ENCODE data around the gene HNRNPD.
"Not testable (repeated sequence)": the region's sequence is repeated elsewhere in the genome, so short reads cannot be mapped to it uniquely, and the experiment has no call there.

The HNRNPD gene

DNA sequence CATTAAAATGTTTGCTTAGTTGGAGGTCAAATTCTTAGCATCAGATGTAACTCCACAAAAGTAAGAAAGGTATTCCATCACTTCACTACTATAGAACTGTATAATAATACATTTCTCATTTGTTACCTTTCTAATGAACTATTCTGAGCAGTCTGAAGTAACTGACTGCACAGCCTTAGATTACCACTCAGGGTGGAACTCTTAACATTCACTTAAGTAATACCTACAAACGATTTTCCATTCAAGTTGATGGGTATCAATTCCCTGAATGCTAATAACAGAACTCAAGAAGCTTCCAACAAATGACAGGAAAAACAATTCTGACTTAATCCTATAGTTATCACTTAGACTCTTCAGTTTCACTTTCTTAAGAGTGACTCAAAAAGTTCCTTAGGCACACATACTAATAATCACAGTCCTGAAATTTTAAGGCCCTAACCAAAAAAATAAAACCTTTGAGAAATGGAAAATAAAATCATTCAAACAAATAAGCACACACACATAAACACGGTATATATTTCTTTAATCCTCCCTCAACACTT lies 20.9 kb downstream of the HNRNPD start:
- Histone ChIP-seq H3K18ac (ENCODE audit: low read length) (no peak overlapping the region), H3K9ac (ENCODE audit: low read length) (no peak overlapping the region), H2AK5ac (ENCODE audit: low read length) (no peak overlapping the region), H3K27ac (ENCODE audit: low read depth, low read length) (no peak overlapping the region), H4K8ac (ENCODE audit: low read depth, low read length) (no peak overlapping the region), H3K27me3 (ENCODE audit: insufficient read depth, low read length, poor library complexity) (no peaks in the 10 kb centered on the region), H3K79me2 (ENCODE audit: control insufficient read depth, insufficient read depth, low read length) (peaks cover 18% of the 10 kb centered on the region), H2BK5ac (ENCODE audit: low read length) (no peak overlapping the region), H2BK15ac (replicated peaks; ENCODE audit: low read depth) (no peak overlapping the region), H3K23ac (ENCODE audit: low read length) (no peak overlapping the region), H2BK120ac (ENCODE audit: low read depth, low read length) (no peak overlapping the region), H3K4me2 (ENCODE audit: low read length) (no peak overlapping the region), H3K79me1 (ENCODE audit: low read length) (peaks cover 8% of the 10 kb centered on the region), H4K5ac (ENCODE audit: low read length) (no peak overlapping the region), H3K56ac (ENCODE audit: low read length) (no peak overlapping the region), H3K36me3 (ENCODE audit: control insufficient read depth, insufficient read depth, low read length) (peaks cover 10% of the 10 kb centered on the region), H3K4me3 (ENCODE audit: low read length) (no peak overlapping the region), H3K4me1 (ENCODE audit: control insufficient read depth, low read depth, low read length) (no peaks in the 10 kb centered on the region), H3K4ac (ENCODE audit: low read depth, low read length) (no peak overlapping the region)
- no CpG with 5 or more reads among the region's 2 CpGs for WGBS (ENCODE audit: extremely low coverage, insufficient coverage, low lambda C conversion rate)
- no peak for DNase-seq

DNA sequence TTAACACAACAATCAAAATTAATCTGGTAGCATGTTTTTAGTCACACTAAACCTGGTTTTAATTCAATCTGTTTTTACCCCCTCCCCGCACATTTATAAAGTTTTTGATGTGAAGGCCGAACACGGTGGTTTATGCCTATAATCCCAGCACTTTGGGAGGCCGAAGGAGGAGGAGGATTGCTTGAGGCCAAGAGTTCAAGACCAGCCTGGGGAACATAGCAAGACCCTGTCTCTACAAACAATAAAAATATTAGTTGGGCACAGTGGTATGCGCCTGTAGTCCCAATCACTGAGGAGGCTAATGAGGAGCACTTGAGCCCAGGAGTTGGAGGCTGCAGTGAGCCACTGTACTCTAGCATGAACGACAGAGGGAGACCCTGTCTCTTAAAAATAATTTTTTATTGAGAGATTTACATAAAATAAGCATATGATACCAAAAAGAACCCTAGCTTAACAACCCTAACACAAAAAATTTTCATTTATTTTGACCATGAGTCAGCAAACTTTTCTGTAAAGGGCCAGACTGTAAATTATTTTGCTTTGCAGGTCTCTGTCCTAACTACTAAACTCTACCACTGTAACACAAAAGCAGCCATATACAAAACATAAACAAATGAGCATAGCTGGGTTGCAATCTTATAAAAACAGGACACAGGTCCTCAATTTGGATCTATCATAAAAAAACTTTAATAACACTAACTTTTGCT lies 21.5 kb downstream of the HNRNPD start:
- Histone ChIP-seq H3K4me3 (ENCODE audit: low read length) (no peak overlapping the region), H4K5ac (ENCODE audit: low read length) (no peak overlapping the region), H3K27me3 (ENCODE audit: insufficient read depth, low read length, poor library complexity) (no peaks in the 10 kb centered on the region), H3K36me3 (ENCODE audit: control insufficient read depth, insufficient read depth, low read length) (peaks cover 10% of the 10 kb centered on the region), H3K4me2 (ENCODE audit: low read length) (no peak overlapping the region), H3K79me1 (ENCODE audit: low read length) (peaks cover 8% of the 10 kb centered on the region), H3K79me2 (ENCODE audit: control insufficient read depth, insufficient read depth, low read length) (peaks cover 13% of the 10 kb centered on the region), H4K8ac (ENCODE audit: low read depth, low read length) (no peak overlapping the region), H2BK120ac (ENCODE audit: low read depth, low read length) (no peak overlapping the region), H3K9ac (ENCODE audit: low read length) (no peak overlapping the region), H2AK5ac (ENCODE audit: low read length) (no peak overlapping the region), H3K27ac (ENCODE audit: low read depth, low read length) (no peak overlapping the region), H2BK5ac (ENCODE audit: low read length) (no peak overlapping the region), H3K23ac (ENCODE audit: low read length) (no peak overlapping the region), H2BK15ac (replicated peaks; ENCODE audit: low read depth) (no peak overlapping the region), H3K4ac (ENCODE audit: low read depth, low read length) (no peak overlapping the region), H3K18ac (ENCODE audit: low read length) (no peak overlapping the region), H3K4me1 (ENCODE audit: control insufficient read depth, low read depth, low read length) (no peaks in the 10 kb centered on the region), H3K56ac (ENCODE audit: low read length) (no peak overlapping the region)
- no peak for DNase-seq
- WGBS (ENCODE audit: extremely low coverage, insufficient coverage, low lambda C conversion rate) = no CpG with 5 or more reads among the region's 6 CpGs

DNA sequence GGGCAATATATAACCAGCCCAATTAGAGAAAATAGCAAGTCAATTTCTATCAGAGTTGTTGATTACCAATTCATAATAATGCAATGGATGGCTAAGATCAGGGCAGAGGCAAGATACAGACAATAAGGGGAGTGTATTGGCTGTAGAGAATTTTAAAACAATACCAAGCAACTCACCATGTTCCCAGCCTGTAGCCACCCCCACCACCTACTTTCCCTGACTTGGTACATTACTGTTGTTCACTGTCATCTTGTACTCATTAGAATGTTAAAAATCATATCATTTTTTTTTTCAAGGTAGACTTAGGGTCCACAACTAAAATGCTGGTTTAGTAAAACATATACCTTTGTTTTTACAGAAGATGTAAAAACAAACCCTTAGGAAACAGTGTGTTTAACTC lies 27.7 kb downstream of the HNRNPD start:
- no peak overlapping the region for H2BK15ac ChIP-seq (replicated peaks; ENCODE audit: low read depth)
- no peak overlapping the region for H3K4me2 ChIP-seq (ENCODE audit: low read length)
- no peak overlapping the region for H3K4ac ChIP-seq (ENCODE audit: low read depth, low read length)
- no peak for DNase-seq
- H3K79me1 ChIP-seq (ENCODE audit: low read length) = peaks cover 1% of the 10 kb centered on the region
- no peak overlapping the region for H2BK5ac ChIP-seq (ENCODE audit: low read length)
- H3K9ac ChIP-seq (ENCODE audit: low read length) = no peak overlapping the region
- H3K4me1 ChIP-seq (ENCODE audit: control insufficient read depth, low read depth, low read length) = no peaks in the 10 kb centered on the region
- H2AK5ac ChIP-seq (ENCODE audit: low read length) = no peak overlapping the region
- no peak overlapping the region for H3K4me3 ChIP-seq (ENCODE audit: low read length)
- H3K23ac ChIP-seq (ENCODE audit: low read length) = no peak overlapping the region
- H4K8ac ChIP-seq (ENCODE audit: low read depth, low read length) = no peak overlapping the region
- H3K18ac ChIP-seq (ENCODE audit: low read length) = no peak overlapping the region
- H3K79me2 ChIP-seq (ENCODE audit: control insufficient read depth, insufficient read depth, low read length) = no peaks in the 10 kb centered on the region
- H3K56ac ChIP-seq (ENCODE audit: low read length) = no peak overlapping the region
- no peaks in the 10 kb centered on the region for H3K27me3 ChIP-seq (ENCODE audit: insufficient read depth, low read length, poor library complexity)
- no peak overlapping the region for H3K27ac ChIP-seq (ENCODE audit: low read depth, low read length)
- no peak overlapping the region for H2BK120ac ChIP-seq (ENCODE audit: low read depth, low read length)
- no peaks in the 10 kb centered on the region for H3K36me3 ChIP-seq (ENCODE audit: control insufficient read depth, insufficient read depth, low read length)
- no peak overlapping the region for H4K5ac ChIP-seq (ENCODE audit: low read length)

- Histone ChIP-seq H3K27ac (ENCODE audit: low read depth, low read length) (no peak overlapping the region), H3K4me3 (ENCODE audit: low read length) (no peak overlapping the region), H2BK15ac (replicated peaks; ENCODE audit: low read depth) (no peak overlapping the region), H3K23ac (ENCODE audit: low read length) (no peak overlapping the region), H3K4ac (ENCODE audit: low read depth, low read length) (no peak overlapping the region), H2BK5ac (ENCODE audit: low read length) (no peak overlapping the region), H3K4me1 (ENCODE audit: control insufficient read depth, low read depth, low read length) (no peaks in the 10 kb centered on the region), H3K4me2 (ENCODE audit: low read length) (no peak overlapping the region), H2BK120ac (ENCODE audit: low read depth, low read length) (no peak overlapping the region), H3K36me3 (ENCODE audit: control insufficient read depth, insufficient read depth, low read length) (no peaks in the 10 kb centered on the region), H4K5ac (ENCODE audit: low read length) (no peak overlapping the region), H2AK5ac (ENCODE audit: low read length) (no peak overlapping the region), H3K79me2 (ENCODE audit: control insufficient read depth, insufficient read depth, low read length) (no peaks in the 10 kb centered on the region), H3K79me1 (ENCODE audit: low read length) (no peaks in the 10 kb centered on the region), H3K27me3 (ENCODE audit: insufficient read depth, low read length, poor library complexity) (no peaks in the 10 kb centered on the region), H3K56ac (ENCODE audit: low read length) (no peak overlapping the region), H4K8ac (ENCODE audit: low read depth, low read length) (no peak overlapping the region), H3K9ac (ENCODE audit: low read length) (no peak overlapping the region), H3K18ac (ENCODE audit: low read length) (no peak overlapping the region)
- no peak for DNase-seq
Measured at GRCh38 chr4:82335043-82335442, 38.7 kb downstream of the HNRNPD start.

- H3K27me3 ChIP-seq (ENCODE audit: insufficient read depth, low read length, poor library complexity); H3K56ac ChIP-seq (ENCODE audit: low read length); H2BK15ac ChIP-seq (replicated peaks; ENCODE audit: low read depth); H2AK5ac ChIP-seq (ENCODE audit: low read length); H3K79me1 ChIP-seq (ENCODE audit: low read length); H2BK120ac ChIP-seq (ENCODE audit: low read depth, low read length); DNase-seq; H3K4ac ChIP-seq (ENCODE audit: low read depth, low read length); H3K18ac ChIP-seq (ENCODE audit: low read length); H3K9ac ChIP-seq (ENCODE audit: low read length); H4K8ac ChIP-seq (ENCODE audit: low read depth, low read length); H3K23ac ChIP-seq (ENCODE audit: low read length); H3K79me2 ChIP-seq (ENCODE audit: control insufficient read depth, insufficient read depth, low read length); H3K36me3 ChIP-seq (ENCODE audit: control insufficient read depth, insufficient read depth, low read length); H3K4me1 ChIP-seq (ENCODE audit: control insufficient read depth, low read depth, low read length); H2BK5ac ChIP-seq (ENCODE audit: low read length); H3K4me2 ChIP-seq (ENCODE audit: low read length); H3K27ac ChIP-seq (ENCODE audit: low read depth, low read length); H4K5ac ChIP-seq (ENCODE audit: low read length); H3K4me3 ChIP-seq (ENCODE audit: low read length): not testable (repeated sequence)
- WGBS (ENCODE audit: extremely low coverage, insufficient coverage, low lambda C conversion rate) = no CpG with 5 or more reads among the region's 9 CpGs
Measured at GRCh38 chr4:82333641-82334040, 40.1 kb downstream of the HNRNPD start.

GRCh38 chr4:82331814-82332213 lies 42.0 kb downstream of the HNRNPD start:
- H3K4me1 ChIP-seq (ENCODE audit: control insufficient read depth, low read depth, low read length) = no peaks in the 10 kb centered on the region
- no peaks in the 10 kb centered on the region for H3K27me3 ChIP-seq (ENCODE audit: insufficient read depth, low read length, poor library complexity)
- H3K23ac ChIP-seq (ENCODE audit: low read length) = no peak overlapping the region
- no peak overlapping the region for H2BK15ac ChIP-seq (replicated peaks; ENCODE audit: low read depth)
- no peak overlapping the region for H3K4ac ChIP-seq (ENCODE audit: low read depth, low read length)
- no peaks in the 10 kb centered on the region for H3K36me3 ChIP-seq (ENCODE audit: control insufficient read depth, insufficient read depth, low read length)
- H3K18ac ChIP-seq (ENCODE audit: low read length) = no peak overlapping the region
- no peak overlapping the region for H3K4me3 ChIP-seq (ENCODE audit: low read length)
- H3K9ac ChIP-seq (ENCODE audit: low read length) = no peak overlapping the region
- no peak overlapping the region for H2BK5ac ChIP-seq (ENCODE audit: low read length)
- no peak overlapping the region for H2BK120ac ChIP-seq (ENCODE audit: low read depth, low read length)
- H3K79me2 ChIP-seq (ENCODE audit: control insufficient read depth, insufficient read depth, low read length) = no peaks in the 10 kb centered on the region
- H4K8ac ChIP-seq (ENCODE audit: low read depth, low read length) = no peak overlapping the region
- H3K27ac ChIP-seq (ENCODE audit: low read depth, low read length) = no peak overlapping the region
- DNase-seq = no peak
- no CpG with 5 or more reads among the region's 4 CpGs for WGBS (ENCODE audit: extremely low coverage, insufficient coverage, low lambda C conversion rate)
- H3K79me1 ChIP-seq (ENCODE audit: low read length) = no peaks in the 10 kb centered on the region
- H4K5ac ChIP-seq (ENCODE audit: low read length) = no peak overlapping the region
- no peak overlapping the region for H2AK5ac ChIP-seq (ENCODE audit: low read length)
- no peak overlapping the region for H3K4me2 ChIP-seq (ENCODE audit: low read length)
- H3K56ac ChIP-seq (ENCODE audit: low read length) = no peak overlapping the region

All from mesendoderm (in vitro differentiated cells).